ENCODE measurements around the gene HRH1.

HRH1 gene

GRCh38 chr3:11288786-11289637 lies 134.7 kb downstream of the HRH1 start:
- no peak for TF ChIP-seq CTCF (IDR thresholded peaks at IDR 0.05; ENCODE audit: control insufficient read depth, insufficient read depth, low read depth, low read length, missing control alignments)
- no peak overlapping the region for H3K4me3 ChIP-seq (ENCODE audit: control insufficient read depth, low read depth, low read length)
- peak; percentile 87 for DNase-seq (ENCODE audit: low read depth)

- TF ChIP-seq CTCF (IDR thresholded peaks at IDR 0.05; ENCODE audit: control insufficient read depth, insufficient read depth, low read depth, low read length, missing control alignments): no peak
- DNase-seq (ENCODE audit: low read depth): no peak
- H3K4me3 ChIP-seq (ENCODE audit: control insufficient read depth, low read depth, low read length): no peak overlapping the region
These were observed 135.6 kb downstream of the HRH1 start for GRCh38 chr3:11289864-11290263.

GRCh38 chr3:11290743-11291680 lies 136.7 kb downstream of the HRH1 start:
- TF ChIP-seq CTCF (IDR thresholded peaks at IDR 0.05; ENCODE audit: control insufficient read depth, insufficient read depth, low read depth, low read length, missing control alignments): no peak
- peak; percentile 41 for DNase-seq (ENCODE audit: low read depth)

GRCh38 chr3:11291808-11292207 lies 137.5 kb downstream of the HRH1 start:
- no peak overlapping the region for H3K4me3 ChIP-seq (ENCODE audit: control insufficient read depth, low read depth, low read length)

More at GRCh38 chr3:11290743-11291680, 136.7 kb downstream of the HRH1 start:
- H3K4me3 ChIP-seq (ENCODE audit: control insufficient read depth, low read depth, low read length): no peak overlapping the region

GRCh38 chr3:11297126-11297525 lies 142.8 kb downstream of the HRH1 start:
- H3K4me3 ChIP-seq (ENCODE audit: control insufficient read depth, low read depth, low read length): no peak overlapping the region
- TF ChIP-seq CTCF (IDR thresholded peaks at IDR 0.05; ENCODE audit: control insufficient read depth, insufficient read depth, low read depth, low read length, missing control alignments): no peak
- DNase-seq (ENCODE audit: low read depth): no peak

More at GRCh38 chr3:11291808-11292207, 137.5 kb downstream of the HRH1 start:
- TF ChIP-seq CTCF (IDR thresholded peaks at IDR 0.05; ENCODE audit: control insufficient read depth, insufficient read depth, low read depth, low read length, missing control alignments): no peak
- no peak for DNase-seq (ENCODE audit: low read depth)

- TF ChIP-seq CTCF (IDR thresholded peaks at IDR 0.05; ENCODE audit: control insufficient read depth, insufficient read depth, low read depth, low read length, missing control alignments): no peak
- H3K4me3 ChIP-seq (ENCODE audit: control insufficient read depth, low read depth, low read length): no peak overlapping the region
- no peak for DNase-seq (ENCODE audit: low read depth)
These were observed 146.7 kb downstream of the HRH1 start for GRCh38 chr3:11300970-11301369.
